Calu3 (cell line): ENCODE results near the gene HYOU1. TPM values are rescaled to one million over a fixed set of nuclear protein-coding genes. Genes with fewer than 3 reads are reported as not detected.
A peak's percentile ranks its signal among the peaks of the same experiment; 100 is the strongest.

Experiments used
- BruUV-seq: library from RNA; stranded (reverse); fragments of 400-500 nt; replicated peaks from 2 replicates; lab custom pipeline; 2021; lab: Mats Ljungman, UMichigan
- CTCF ChIA-PET: fragments of 300-600 bp; sonication (Branson Sonifier 250); formaldehyde crosslinking; loops from one replicate; lab custom pipeline; 2022; ENCODE audit warnings: antibody characterized with exemption; lab: Charles Lee
- DNase-seq: peaks from one replicate; pipeline ENCODE4 v3.0.0; 2022
- H3K27ac Mint-ChIP-seq: one replicate; pipeline ENCODE4 v1.8.0; 2022; ENCODE audit warnings: mixed read lengths; ENCODE audit not compliant: unreplicated experiment
- H3K27me3 Mint-ChIP-seq: one replicate; pipeline ENCODE4 v1.8.0; 2022; ENCODE audit warnings: mixed read lengths; ENCODE audit not compliant: unreplicated experiment
- H3K36me3 Mint-ChIP-seq: one replicate; pipeline ENCODE4 v1.8.0; 2022; ENCODE audit warnings: mild to moderate bottlenecking, moderate library complexity, mixed read lengths; ENCODE audit not compliant: insufficient read depth, unreplicated experiment
- H3K4me1 Mint-ChIP-seq: one replicate; pipeline ENCODE4 v1.8.0; 2022; ENCODE audit warnings: mild to moderate bottlenecking, low read depth, mixed read lengths; ENCODE audit not compliant: unreplicated experiment
- H3K4me3 Mint-ChIP-seq: one replicate; pipeline ENCODE4 v1.8.0; 2022; ENCODE audit warnings: mild to moderate bottlenecking, low read depth, moderate library complexity, mixed read lengths; ENCODE audit not compliant: unreplicated experiment
- H3K9me3 Mint-ChIP-seq: one replicate; pipeline ENCODE4 v1.8.0; 2022; ENCODE audit warnings: low read depth, mixed read lengths; ENCODE audit not compliant: unreplicated experiment
- CTCF ChIP-seq: fragments of 200-600 bp; IDR thresholded peaks from one replicate; pipeline ENCODE4 v1.8.0; 2022; ENCODE audit warnings: antibody characterized with exemption; ENCODE audit not compliant: unreplicated experiment
- intact Hi-C: fragments of 100-400 bp; cut with micrococcal nuclease; formaldehyde crosslinking; loops from one replicate; pipeline ENCODE4 v1.10.0; 2022; ENCODE audit not compliant: unreplicated experiment
- total RNA-seq: library from RNA; stranded (reverse); gene quantifications from 2 replicates; pipeline ENCODE4 v1.2.3, GENCODE V29; 2022

HYOU1 gene
- total RNA-seq, 1 experiment from 2014 or later = 180 TPM

GRCh38 chr11:119015054-119015611 lies 41.9 kb downstream of the HYOU1 start:
- peaks cover 81% of the 10 kb centered on the region for H3K36me3 Mint-ChIP-seq
- no TSS peak for BruUV-seq
- H3K27me3 Mint-ChIP-seq = no peaks in the 10 kb centered on the region
- DNase-seq = peak; percentile 13
- CTCF ChIA-PET = interaction anchor here (0.6 kb wide), 1 partner anchor 63 kb away, joined by 3 read pairs; no protein-coding TSS in a partner anchor
- peak overlapping the region; percentile 56 for H3K27ac Mint-ChIP-seq
- no peak for TF ChIP-seq CTCF
- H3K4me3 Mint-ChIP-seq = peak overlapping the region; percentile 28
- no peaks in the 10 kb centered on the region for H3K9me3 Mint-ChIP-seq
- intact Hi-C loops = no loop called here
- peaks cover 13% of the 10 kb centered on the region for H3K4me1 Mint-ChIP-seq

GRCh38 chr11:119014209-119014924 lies 42.6 kb downstream of the HYOU1 start:
- no peaks in the 10 kb centered on the region for H3K9me3 Mint-ChIP-seq
- TF ChIP-seq CTCF = no peak
- H3K27me3 Mint-ChIP-seq = no peaks in the 10 kb centered on the region
- H3K36me3 Mint-ChIP-seq = peaks cover 73% of the 10 kb centered on the region
- H3K4me3 Mint-ChIP-seq = no peak overlapping the region
- CTCF ChIA-PET = interaction anchor here (0.6 kb wide), 1 partner anchor 62 kb away, joined by 3 read pairs; no protein-coding TSS in a partner anchor
- H3K27ac Mint-ChIP-seq = no peak overlapping the region
- peaks cover 8% of the 10 kb centered on the region for H3K4me1 Mint-ChIP-seq
- DNase-seq = no peak
- intact Hi-C loops = no loop called here
- no TSS peak for BruUV-seq

DNA sequence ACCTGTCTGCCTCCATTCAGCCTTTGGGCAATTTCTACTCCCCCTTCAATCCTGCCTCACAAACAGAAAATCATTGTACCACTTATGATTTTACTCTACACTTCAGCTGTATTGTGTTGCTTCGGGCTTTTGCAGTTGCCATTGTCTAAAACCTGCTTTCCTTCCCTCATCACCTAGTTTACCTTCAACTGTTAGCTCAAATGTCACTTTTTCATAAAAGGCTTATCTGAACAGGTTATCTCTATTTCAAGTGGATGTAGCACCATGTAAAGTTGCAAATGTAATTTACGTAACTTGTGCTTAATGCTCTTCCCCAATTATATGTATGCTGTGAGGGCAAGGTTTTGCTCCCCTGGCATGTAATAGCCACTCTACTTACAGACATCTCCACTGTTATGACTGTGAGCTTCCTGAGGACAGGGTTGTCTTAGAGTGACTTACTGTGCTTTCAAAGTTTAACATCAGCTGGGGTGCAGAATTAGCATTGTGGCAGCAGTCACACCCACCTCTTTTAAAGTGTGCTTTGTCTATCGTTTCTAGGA lies 44.3 kb downstream of the HYOU1 start:
- CTCF ChIA-PET = no interaction called here
- no peak for DNase-seq
- intact Hi-C loops = no loop called here
- no TSS peak for BruUV-seq
- Mint-ChIP-seq H3K4me1 (peaks cover 14% of the 10 kb centered on the region), H3K27ac (peak overlapping the region; percentile 76), H3K4me3 (no peak overlapping the region), H3K36me3 (peaks cover 61% of the 10 kb centered on the region), H3K27me3 (no peaks in the 10 kb centered on the region), H3K9me3 (no peaks in the 10 kb centered on the region)
- no peak for TF ChIP-seq CTCF

DNA sequence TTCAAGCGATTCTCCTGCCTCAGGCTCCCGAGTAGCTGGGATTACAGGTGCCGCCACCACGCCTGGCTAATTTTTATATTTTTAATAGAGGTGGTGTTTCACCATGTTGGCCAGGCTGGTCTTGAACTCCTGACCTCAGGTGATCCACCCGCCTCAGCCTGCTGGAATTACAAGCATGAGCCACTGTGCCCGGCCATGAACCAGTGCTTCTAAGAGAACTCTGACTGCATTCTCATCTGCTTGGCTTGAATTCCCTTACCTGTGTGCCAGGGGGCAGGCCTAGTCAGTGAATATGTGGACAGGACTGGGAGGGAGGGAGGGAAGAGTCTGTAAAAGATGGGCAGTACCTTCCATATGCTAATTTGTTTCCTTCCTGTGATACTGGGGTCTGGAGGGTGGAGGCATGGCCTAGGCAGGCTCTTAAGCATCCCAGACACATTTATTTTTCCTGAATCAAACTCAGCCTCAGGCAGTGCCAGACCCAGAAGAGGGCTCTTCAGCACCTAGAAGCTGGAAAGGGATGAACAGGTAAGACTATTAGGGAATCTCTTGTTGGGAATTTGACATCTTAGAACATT lies 45.4 kb downstream of the HYOU1 start:
- H3K4me3 Mint-ChIP-seq = no peak overlapping the region
- no TSS peak for BruUV-seq
- peaks cover 53% of the 10 kb centered on the region for H3K36me3 Mint-ChIP-seq
- no peak overlapping the region for H3K27ac Mint-ChIP-seq
- H3K27me3 Mint-ChIP-seq = no peaks in the 10 kb centered on the region
- peaks cover 17% of the 10 kb centered on the region for H3K4me1 Mint-ChIP-seq
- intact Hi-C loops = no loop called here
- no peak for DNase-seq
- no peak for TF ChIP-seq CTCF
- H3K9me3 Mint-ChIP-seq = no peaks in the 10 kb centered on the region
- CTCF ChIA-PET = no interaction called here
